Gastroesophageal sphincter (tissue), 4 donors: ENCODE data around the gene MSMB. TPM values are rescaled to one million over a fixed set of nuclear protein-coding genes. Genes with fewer than 3 reads are reported as not detected.
"Not testable (repeated sequence)": the region's sequence is repeated elsewhere in the genome, so short reads cannot be mapped to it uniquely, and the experiment has no call there.

ENCODE experiments used
- ATAC-seq: fragments of 150-250 bp; one replicate; pipeline ENCODE4 v1.9.1; 2016; ENCODE audit warnings: mild to moderate bottlenecking, moderate library complexity
- H3K27ac ChIP-seq, 4 donors: fragments of 200-600 bp; sonication (generic) in 3 of 4; 1 replicate in 3 of 4; 2 replicates in 1 of 4; pipeline ENCODE4 v1.5.1; 2016 to 2019
- H3K27me3 ChIP-seq: fragments of 200-600 bp; sonication (generic); one replicate; pipeline ENCODE4 v1.5.1; 2019
- H3K36me3 ChIP-seq, 2 donors: fragments of 200-600 bp; sonication (generic); one replicate each; pipeline ENCODE4 v1.5.1; 2019; ENCODE audit warnings: control low read depth in 1 of 2
- H3K4me1 ChIP-seq, 3 donors: fragments of 200-600 bp; sonication (generic); 1 replicate in 2 of 3; 2 replicates in 1 of 3; pipeline ENCODE4 v1.5.1; 2016 to 2019; ENCODE audit warnings: control low read depth in 2 of 3
- H3K4me3 ChIP-seq, 2 donors: fragments of 200-600 bp; sonication (generic); one replicate each; pipeline ENCODE4 v1.5.1; 2019; ENCODE audit warnings: mild to moderate bottlenecking in 1 of 2, moderate library complexity in 1 of 2
- H3K9me3 ChIP-seq, 3 donors: fragments of 200-600 bp; sonication (generic); one replicate each; pipeline ENCODE4 v1.5.1; 2017 to 2019; ENCODE audit warnings: control low read depth in 2 of 3
- EP300 ChIP-seq: sonication (generic); formaldehyde crosslinking; IDR thresholded peaks from one replicate; pipeline ENCODE4 v1.6.1; 2017; ENCODE audit warnings: antibody characterized with exemption, mild to moderate bottlenecking
- POLR2A ChIP-seq, 2 donors: fragments of 450-650 bp; IDR thresholded peaks; one replicate each; pipeline ENCODE4 v1.6.1; 2017; ENCODE audit warnings: antibody characterized with exemption in 2 of 2, mild to moderate bottlenecking in 2 of 2, moderate library complexity in 1 of 2
- POLR2AphosphoS5 ChIP-seq: sonication (generic); formaldehyde crosslinking; IDR thresholded peaks from one replicate; pipeline ENCODE4 v1.6.1; 2017; ENCODE audit warnings: antibody characterized with exemption
- WGBS, 2 donors: methylation state at CpG; one replicate each; pipeline ENCODE4 v1.1.5; 2018; ENCODE audit warnings: low coverage in 1 of 2; 5-methylcytosine and 5-hydroxymethylcytosine counted together
- total RNA-seq, 4 donors: library from RNA; depleted of rRNA; stranded (reverse); fragments of >200 nt; gene quantifications; one replicate each; pipeline ENCODE4 v1.1.0, GENCODE V29; 2016
- TF ChIP-seq, protein P1 (sequence below), 4 experiments: fragments of 200-600 bp in 2 of 4; fragments of 450-650 bp in 2 of 4; sonication (generic) in 1 of 4; IDR thresholded peaks; one replicate each; pipeline ENCODE4 v1.5.1; 2017 to 2019; ENCODE audit warnings: antibody characterized with exemption in 4 of 4, mild to moderate bottlenecking in 2 of 4, moderate library complexity in 2 of 4

MSMB gene
- total RNA-seq, 4 donors from 2014 or later: 5.7 TPM; not detected in 3

DNA sequence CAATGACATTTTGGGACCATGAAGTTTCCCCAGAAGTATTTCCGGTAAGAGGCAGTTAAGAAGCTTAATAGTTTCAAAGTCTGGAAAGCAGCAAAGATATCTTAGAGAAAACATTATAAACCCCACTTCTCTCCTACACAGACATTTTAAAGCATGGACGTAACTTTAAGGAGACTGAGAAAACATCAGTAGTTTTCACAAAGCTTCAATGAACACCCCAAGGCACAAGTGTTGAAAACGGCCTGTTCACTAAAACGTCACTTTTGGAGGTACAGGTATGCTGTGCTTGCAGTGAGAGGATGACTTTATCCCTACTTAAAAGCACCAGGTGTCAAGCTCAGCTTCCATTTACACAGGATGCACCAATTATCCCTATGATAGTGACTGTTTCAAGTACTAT is 40.7 kb downstream of the MSMB start:
- peaks cover 0 to 10% (median 0%) of the 10 kb centered on the region in 3 donors for H3K4me1 ChIP-seq
- H3K27ac ChIP-seq: no peak overlapping the region
- H3K36me3 ChIP-seq: peaks cover 14 to 100% of the 10 kb centered on the region in 2 donors
- no peak for TF ChIP-seq EP300
- TF ChIP-seq POLR2AphosphoS5: no peak
- TF ChIP-seq, protein P1, sequence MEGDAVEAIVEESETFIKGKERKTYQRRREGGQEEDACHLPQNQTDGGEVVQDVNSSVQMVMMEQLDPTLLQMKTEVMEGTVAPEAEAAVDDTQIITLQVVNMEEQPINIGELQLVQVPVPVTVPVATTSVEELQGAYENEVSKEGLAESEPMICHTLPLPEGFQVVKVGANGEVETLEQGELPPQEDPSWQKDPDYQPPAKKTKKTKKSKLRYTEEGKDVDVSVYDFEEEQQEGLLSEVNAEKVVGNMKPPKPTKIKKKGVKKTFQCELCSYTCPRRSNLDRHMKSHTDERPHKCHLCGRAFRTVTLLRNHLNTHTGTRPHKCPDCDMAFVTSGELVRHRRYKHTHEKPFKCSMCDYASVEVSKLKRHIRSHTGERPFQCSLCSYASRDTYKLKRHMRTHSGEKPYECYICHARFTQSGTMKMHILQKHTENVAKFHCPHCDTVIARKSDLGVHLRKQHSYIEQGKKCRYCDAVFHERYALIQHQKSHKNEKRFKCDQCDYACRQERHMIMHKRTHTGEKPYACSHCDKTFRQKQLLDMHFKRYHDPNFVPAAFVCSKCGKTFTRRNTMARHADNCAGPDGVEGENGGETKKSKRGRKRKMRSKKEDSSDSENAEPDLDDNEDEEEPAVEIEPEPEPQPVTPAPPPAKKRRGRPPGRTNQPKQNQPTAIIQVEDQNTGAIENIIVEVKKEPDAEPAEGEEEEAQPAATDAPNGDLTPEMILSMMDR (IDR thresholded peaks at IDR 0.05): no peak
- no peak for TF ChIP-seq POLR2A (IDR thresholded peaks at IDR 0.05)
- no peak for ATAC-seq
- H3K27me3 ChIP-seq: no peaks in the 10 kb centered on the region
- H3K9me3 ChIP-seq: no peaks in the 10 kb centered on the region
- 66 to 72% methylated on average over 3 to 4 of the region's 4 CpGs for WGBS, 2 donors
- H3K4me3 ChIP-seq: no peak overlapping the region

DNA sequence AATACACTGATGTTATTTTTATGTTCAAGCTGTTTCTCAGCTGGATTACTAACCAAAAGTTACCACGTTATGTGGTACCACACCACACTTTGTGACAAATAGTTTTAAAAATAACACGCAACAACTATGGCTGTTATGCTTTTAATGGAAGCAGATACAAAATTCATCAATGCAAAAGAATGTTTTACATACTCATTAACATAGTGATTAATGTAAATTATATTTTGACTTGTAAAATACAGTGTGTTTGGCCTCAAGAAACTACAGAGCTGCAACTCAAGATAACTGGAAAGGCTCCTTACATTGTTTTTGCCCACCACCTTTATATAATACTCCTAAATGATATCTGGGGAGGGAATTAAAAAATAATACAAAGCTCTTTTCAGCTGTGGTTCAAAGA is 41.1 kb downstream of the MSMB start:
- Histone ChIP-seq H3K36me3 (peaks cover 12 to 100% of the 10 kb centered on the region in 2 donors), H3K4me3 (no peak overlapping the region), H3K27me3 (no peaks in the 10 kb centered on the region), H3K9me3 (no peaks in the 10 kb centered on the region), H3K4me1 (peaks cover 0 to 10% (median 0%) of the 10 kb centered on the region in 3 donors), H3K27ac (no peak overlapping the region)
- TF ChIP-seq POLR2A (IDR thresholded peaks at IDR 0.05): no peak
- TF ChIP-seq POLR2AphosphoS5: no peak
- no peak for TF ChIP-seq EP300
- TF ChIP-seq, protein P1 (IDR thresholded peaks at IDR 0.05): no peak
- 78 to 82% methylated on average over 2 of the region's 2 CpGs for WGBS, 2 donors
- no peak for ATAC-seq

DNA sequence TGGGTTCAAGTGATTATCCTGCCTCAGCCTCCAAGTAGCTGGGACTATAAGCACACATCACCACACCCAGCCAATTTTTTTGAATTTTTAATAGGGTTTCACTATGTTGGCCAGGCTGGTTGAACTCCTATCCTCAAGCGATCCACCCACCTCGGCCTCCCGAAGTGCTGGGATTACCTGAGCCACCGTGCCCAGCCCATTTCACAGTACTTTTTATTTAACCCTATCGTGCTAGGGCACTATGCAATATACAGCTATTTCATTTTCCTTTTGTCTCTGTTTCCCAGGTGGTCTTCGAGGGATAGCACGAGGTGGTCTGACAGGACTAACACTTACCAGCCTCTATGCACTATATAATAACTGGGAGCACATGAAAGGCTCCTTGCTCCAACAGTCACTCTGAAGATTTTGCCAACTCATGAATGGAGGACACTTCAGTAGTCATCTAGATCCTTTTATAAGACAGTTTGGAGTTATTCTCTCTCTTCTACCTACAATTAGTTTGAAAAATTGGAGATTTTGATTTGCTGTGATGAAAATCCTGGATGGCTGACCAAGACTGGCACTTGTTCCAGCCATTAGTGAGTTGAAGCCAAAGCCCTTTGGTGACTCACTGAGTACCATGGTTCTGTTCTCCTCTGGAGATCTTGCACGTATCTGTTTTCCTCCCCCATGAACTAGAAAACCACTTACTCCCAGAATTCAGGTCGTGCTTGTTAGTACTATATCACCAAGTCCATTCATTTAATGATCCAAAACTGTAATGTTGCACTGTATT is 43.0 kb downstream of the MSMB start:
- H3K9me3 ChIP-seq: no peaks in the 10 kb centered on the region
- H3K36me3 ChIP-seq: peaks cover 3 to 100% of the 10 kb centered on the region in 2 donors
- H3K27me3 ChIP-seq: no peaks in the 10 kb centered on the region
- 86 to 87% methylated on average over 7 to 9 of the region's 9 CpGs for WGBS, 2 donors
- H3K4me1 ChIP-seq: peaks cover 0 to 10% (median 0%) of the 10 kb centered on the region in 3 donors
- H3K4me3 ChIP-seq: no peak overlapping the region
- no peak for ATAC-seq
- no peak overlapping the region for H3K27ac ChIP-seq
- TF ChIP-seq EP300: no peak
- TF ChIP-seq POLR2AphosphoS5: no peak
- TF ChIP-seq, protein P1 (IDR thresholded peaks at IDR 0.05): no peak
- TF ChIP-seq POLR2A (IDR thresholded peaks at IDR 0.05): no peak

DNA sequence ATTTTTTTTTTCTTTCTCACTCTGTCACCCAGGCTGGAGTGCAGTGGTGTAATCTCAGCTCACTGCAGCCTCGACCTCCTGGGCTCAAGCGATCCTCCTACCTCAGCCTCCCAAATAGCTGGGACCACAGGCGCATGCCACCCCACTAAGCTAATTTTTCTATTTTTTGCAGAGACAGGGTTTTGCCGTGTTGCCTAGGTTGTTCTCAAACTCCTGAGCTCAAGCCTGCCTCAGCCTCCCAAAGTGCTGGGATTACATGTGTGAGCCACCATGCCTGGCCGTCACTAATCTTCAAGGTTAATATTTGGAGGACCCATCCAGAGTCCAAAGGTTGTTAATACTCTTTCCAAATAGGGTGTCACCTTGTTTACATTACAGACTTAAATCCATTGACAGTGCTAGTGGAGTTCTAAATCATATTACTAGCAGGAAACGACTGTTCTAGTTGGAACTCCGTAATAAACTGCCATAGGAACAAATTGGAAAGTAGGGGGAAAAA is 43.8 kb downstream of the MSMB start:
- not testable (repeated sequence) for H3K27me3 ChIP-seq, H3K4me3 ChIP-seq, H3K9me3 ChIP-seq, H3K27ac ChIP-seq, ATAC-seq
- peaks cover 3 to 94% of the 10 kb centered on the region in 2 donors for H3K36me3 ChIP-seq
- 86 to 87% methylated on average over 4 to 6 of the region's 7 CpGs for WGBS, 2 donors
- H3K4me1 ChIP-seq: peaks cover 0 to 10% (median 0%) of the 10 kb centered on the region in 3 donors

DNA sequence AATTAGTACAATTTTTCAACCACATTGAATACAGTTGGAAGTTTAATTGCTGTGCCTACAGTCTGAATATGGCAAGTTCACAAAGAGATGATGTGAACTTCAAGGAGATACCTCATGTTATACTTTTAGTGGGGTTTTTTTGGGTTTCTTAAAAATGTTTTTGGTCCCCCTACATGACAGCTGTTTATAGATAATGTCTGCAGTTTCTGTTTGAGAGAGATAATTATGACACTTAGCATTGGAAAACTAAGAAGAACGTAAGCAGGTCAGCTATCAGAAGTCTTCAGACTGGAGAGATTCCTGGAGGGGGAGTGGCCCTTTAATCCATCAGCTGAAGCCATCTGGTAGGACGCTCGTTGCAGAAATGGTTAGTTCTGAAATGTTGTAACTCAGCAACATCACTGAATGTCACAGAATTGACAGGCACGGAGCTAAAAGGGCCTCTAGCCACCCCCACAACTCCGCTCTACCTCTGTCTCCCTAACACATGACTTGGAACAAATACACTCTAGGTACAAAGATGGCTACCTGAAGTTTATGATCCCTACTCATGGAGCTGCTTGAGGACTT is 44.8 kb downstream of the MSMB start:
- no peak for ATAC-seq
- H3K4me1 ChIP-seq: peaks cover 0 to 3% (median 0%) of the 10 kb centered on the region in 3 donors
- WGBS, 2 donors: 63 to 83% methylated on average over 1 to 5 of the region's 5 CpGs
- no peak for TF ChIP-seq POLR2AphosphoS5
- TF ChIP-seq POLR2A (IDR thresholded peaks at IDR 0.05): no peak
- TF ChIP-seq, protein P1 (IDR thresholded peaks at IDR 0.05): no peak
- TF ChIP-seq EP300: no peak
- H3K4me3 ChIP-seq: no peak overlapping the region
- H3K36me3 ChIP-seq: peaks cover 3 to 84% of the 10 kb centered on the region in 2 donors
- no peaks in the 10 kb centered on the region for H3K9me3 ChIP-seq
- no peaks in the 10 kb centered on the region for H3K27me3 ChIP-seq
- no peak overlapping the region for H3K27ac ChIP-seq
